ENCODE measurements around the gene GOLGA8J.

- TF ChIP-seq CTCF (conservative IDR thresholded peaks at IDR 0.05) (no peak), ZFX (IDR thresholded peaks at IDR 0.05) (no peak)
Observed at GRCh38 chr15:30038667-30039523, 43.9 kb upstream of the GOLGA8J start.
